ENCODE measurements around the gene LGR4. TPM values are rescaled to one million over a fixed set of nuclear protein-coding genes. Genes with fewer than 3 reads are reported as not detected.

Gene LGR4
- total and polyA plus RNA-seq, 9 of the 15 experiments (the other 6 are each of a cell fraction or from before 2014, with no cell fraction given), result 0.94 to 10.1 (median 5.8) TPM

DNA sequence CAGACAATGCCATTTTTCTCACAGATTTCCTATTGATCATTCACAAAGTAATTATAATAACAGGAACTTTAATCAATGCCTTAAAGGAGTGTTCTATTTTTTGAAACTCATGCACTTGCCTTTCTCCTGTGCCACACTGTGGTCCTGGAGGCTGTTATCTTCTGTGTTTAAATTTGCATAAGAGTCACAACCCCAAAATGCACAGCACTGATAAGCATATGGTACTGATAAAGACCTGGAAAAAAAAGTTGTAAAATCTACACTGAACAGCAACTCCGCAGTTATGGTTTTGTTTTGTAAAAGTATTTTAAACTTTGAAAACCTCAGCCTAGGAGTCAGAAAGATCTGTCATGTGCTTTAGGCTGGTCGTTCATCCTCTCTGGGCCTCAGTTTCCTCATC lies 100.4 kb downstream of the LGR4 start (continued):
- no peak for TF ChIP-seq RREB1 (CRISPR knock-in tag; IDR thresholded peaks at IDR 0.05)
- no peak for TF ChIP-seq ELF2 (CRISPR knock-in tag; IDR thresholded peaks at IDR 0.05)
- peak; percentile 88 for TF ChIP-seq SMARCC2 (IDR thresholded peaks at IDR 0.05; ENCODE audit: low read depth)
- TF ChIP-seq, protein P1, sequence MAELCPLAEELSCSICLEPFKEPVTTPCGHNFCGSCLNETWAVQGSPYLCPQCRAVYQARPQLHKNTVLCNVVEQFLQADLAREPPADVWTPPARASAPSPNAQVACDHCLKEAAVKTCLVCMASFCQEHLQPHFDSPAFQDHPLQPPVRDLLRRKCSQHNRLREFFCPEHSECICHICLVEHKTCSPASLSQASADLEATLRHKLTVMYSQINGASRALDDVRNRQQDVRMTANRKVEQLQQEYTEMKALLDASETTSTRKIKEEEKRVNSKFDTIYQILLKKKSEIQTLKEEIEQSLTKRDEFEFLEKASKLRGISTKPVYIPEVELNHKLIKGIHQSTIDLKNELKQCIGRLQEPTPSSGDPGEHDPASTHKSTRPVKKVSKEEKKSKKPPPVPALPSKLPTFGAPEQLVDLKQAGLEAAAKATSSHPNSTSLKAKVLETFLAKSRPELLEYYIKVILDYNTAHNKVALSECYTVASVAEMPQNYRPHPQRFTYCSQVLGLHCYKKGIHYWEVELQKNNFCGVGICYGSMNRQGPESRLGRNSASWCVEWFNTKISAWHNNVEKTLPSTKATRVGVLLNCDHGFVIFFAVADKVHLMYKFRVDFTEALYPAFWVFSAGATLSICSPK (IDR thresholded peaks at IDR 0.05; ENCODE audit: borderline replicate concordance), result no peak
- peak; percentile 81 for TF ChIP-seq CCNT2 (IDR thresholded peaks at IDR 0.05; ENCODE audit: borderline replicate concordance, extremely low read depth, insufficient read length, low read depth, low read length)
- peak in 1 of 2 experiments; percentile 78; a peak in 2 of 4 replicates for TF ChIP-seq TBL1XR1 (IDR thresholded peaks at IDR 0.05; ENCODE audit: low read length in 2 of 2)
- TF ChIP-seq PRMT5 (CRISPR knock-in tag; IDR thresholded peaks at IDR 0.05), result no peak
- TF ChIP-seq, protein P2, sequence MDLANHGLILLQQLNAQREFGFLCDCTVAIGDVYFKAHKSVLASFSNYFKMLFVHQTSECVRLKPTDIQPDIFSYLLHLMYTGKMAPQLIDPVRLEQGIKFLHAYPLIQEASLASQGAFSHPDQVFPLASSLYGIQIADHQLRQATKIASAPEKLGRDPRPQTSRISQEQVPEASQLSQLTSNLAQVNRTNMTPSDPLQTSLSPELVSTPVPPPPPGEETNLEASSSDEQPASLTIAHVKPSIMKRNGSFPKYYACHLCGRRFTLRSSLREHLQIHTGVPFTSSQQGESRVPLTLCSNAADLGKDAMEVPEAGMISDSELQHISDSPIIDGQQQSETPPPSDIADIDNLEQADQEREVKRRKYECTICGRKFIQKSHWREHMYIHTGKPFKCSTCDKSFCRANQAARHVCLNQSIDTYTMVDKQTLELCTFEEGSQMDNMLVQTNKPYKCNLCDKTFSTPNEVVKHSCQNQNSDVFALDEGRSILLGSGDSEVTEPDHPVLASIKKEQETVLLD (IDR thresholded peaks at IDR 0.05), result no peak
- no peak for TF ChIP-seq RBM15 (IDR thresholded peaks at IDR 0.05; ENCODE audit: insufficient read depth, low read length)
- no peak for TF ChIP-seq RFX1 (IDR thresholded peaks at IDR 0.05)
- peak; percentile 50; the same call in 1 of the 2 replicates for TF ChIP-seq POLR2AphosphoS5 (IDR thresholded peaks at IDR 0.05; ENCODE audit: control insufficient read depth, insufficient read depth, low read depth, low read length)
- no peak for TF ChIP-seq BRD9 (IDR thresholded peaks at IDR 0.05; ENCODE audit: low read depth, partially characterized antibody)
- TF ChIP-seq GTF2A2 (tag; IDR thresholded peaks at IDR 0.05), result no peak
- no peak for TF ChIP-seq ZNF764 (CRISPR knock-in tag; IDR thresholded peaks at IDR 0.05; ENCODE audit: low read depth)
- no peak for TF ChIP-seq PRPF4 (IDR thresholded peaks at IDR 0.05; ENCODE audit: insufficient read depth, low read depth, low read length, poor library complexity, severe bottlenecking)
- TF ChIP-seq SMAD3 (CRISPR knock-in tag; conservative IDR thresholded peaks at IDR 0.05), result peak; percentile 71; the same call in 1 of the 2 replicates
- peak; percentile 21; the same call in 1 of the 2 replicates for TF ChIP-seq L3MBTL2 (IDR thresholded peaks at IDR 0.05)
- TF ChIP-seq ZNF277 (CRISPR knock-in tag; IDR thresholded peaks at IDR 0.05; ENCODE audit: borderline replicate concordance), result no peak
- TF ChIP-seq BMI1 (IDR thresholded peaks at IDR 0.05; ENCODE audit: low read length), result no peak
